ENCODE measurements around the gene GCDH.

GCDH gene

GRCh38 chr19:12865746-12866415 lies 25.1 kb upstream of the GCDH start:
- Histone ChIP-seq H3K27ac (replicated peaks) (no peak overlapping the region), H3K4me3 (replicated peaks; ENCODE audit: insufficient read depth, low read length) (no peak overlapping the region), H3K27me3 (ENCODE audit: insufficient read depth, poor library complexity, severe bottlenecking) (no peaks in the 10 kb centered on the region)
- DNase-seq (ENCODE audit: low read depth in 1 of 2, low spot score in 1 of 2), result no peak
- TF ChIP-seq GABPA (IDR thresholded peaks at IDR 0.05; ENCODE audit: low read depth) (no peak), POLR2AphosphoS5 (IDR thresholded peaks at IDR 0.05; ENCODE audit: low read depth) (no peak), REST (IDR thresholded peaks at IDR 0.05; ENCODE audit: insufficient replicate concordance, low read depth) (no peak), CTCF (IDR thresholded peaks at IDR 0.05; ENCODE audit: insufficient read depth, low read length) (no peak), SPI1 (IDR thresholded peaks at IDR 0.05; ENCODE audit: borderline replicate concordance, low read depth) (no peak)

GRCh38 chr19:12866416-12867119 lies 24.4 kb upstream of the GCDH start:
- H3K4me3 ChIP-seq (replicated peaks; ENCODE audit: insufficient read depth, low read length), result no peak overlapping the region
- no peaks in the 10 kb centered on the region for H3K27me3 ChIP-seq (ENCODE audit: insufficient read depth, poor library complexity, severe bottlenecking)
- TF ChIP-seq CTCF (IDR thresholded peaks at IDR 0.05; ENCODE audit: insufficient read depth, low read length), result no peak
- no peak for TF ChIP-seq POLR2AphosphoS5 (IDR thresholded peaks at IDR 0.05; ENCODE audit: low read depth)
- TF ChIP-seq REST (IDR thresholded peaks at IDR 0.05; ENCODE audit: insufficient replicate concordance, low read depth), result no peak
- TF ChIP-seq GABPA (IDR thresholded peaks at IDR 0.05; ENCODE audit: low read depth), result no peak
- TF ChIP-seq SPI1 (IDR thresholded peaks at IDR 0.05; ENCODE audit: borderline replicate concordance, low read depth), result no peak
- H3K27ac ChIP-seq (replicated peaks), result no peak overlapping the region
- no peak for DNase-seq (ENCODE audit: low read depth in 1 of 2, low spot score in 1 of 2)

- TF ChIP-seq REST (IDR thresholded peaks at IDR 0.05; ENCODE audit: insufficient replicate concordance, low read depth) (no peak), CTCF (IDR thresholded peaks at IDR 0.05; ENCODE audit: insufficient read depth, low read length) (no peak), SPI1 (IDR thresholded peaks at IDR 0.05; ENCODE audit: borderline replicate concordance, low read depth) (no peak), GABPA (IDR thresholded peaks at IDR 0.05; ENCODE audit: low read depth) (no peak), POLR2AphosphoS5 (IDR thresholded peaks at IDR 0.05; ENCODE audit: low read depth) (no peak)
- no peak overlapping the region for H3K4me3 ChIP-seq (replicated peaks; ENCODE audit: insufficient read depth, low read length)
- no peaks in the 10 kb centered on the region for H3K27me3 ChIP-seq (ENCODE audit: insufficient read depth, poor library complexity, severe bottlenecking)
- no peak for DNase-seq (ENCODE audit: low read depth in 1 of 2, low spot score in 1 of 2)
- no peak overlapping the region for H3K27ac ChIP-seq (replicated peaks)
Observed at GRCh38 chr19:12867120-12868099, 23.6 kb upstream of the GCDH start.
